Calu3 (cell line): ENCODE data around the gene CEP295NL. TPM values are rescaled to one million over a fixed set of nuclear protein-coding genes. Genes with fewer than 3 reads are reported as not detected.

Experiments
- BruUV-seq: library from RNA; stranded (reverse); fragments of 400-500 nt; replicated peaks from 2 replicates; lab custom pipeline; 2021; lab: Mats Ljungman, UMichigan
- CTCF ChIA-PET: fragments of 300-600 bp; sonication (Branson Sonifier 250); formaldehyde crosslinking; loops from one replicate; lab custom pipeline; 2022; ENCODE audit warnings: antibody characterized with exemption; lab: Charles Lee
- DNase-seq: peaks from one replicate; pipeline ENCODE4 v3.0.0; 2022
- H3K27ac Mint-ChIP-seq: one replicate; pipeline ENCODE4 v1.8.0; 2022; ENCODE audit warnings: mixed read lengths; ENCODE audit not compliant: unreplicated experiment
- H3K27me3 Mint-ChIP-seq: one replicate; pipeline ENCODE4 v1.8.0; 2022; ENCODE audit warnings: mixed read lengths; ENCODE audit not compliant: unreplicated experiment
- H3K36me3 Mint-ChIP-seq: one replicate; pipeline ENCODE4 v1.8.0; 2022; ENCODE audit warnings: mild to moderate bottlenecking, moderate library complexity, mixed read lengths; ENCODE audit not compliant: insufficient read depth, unreplicated experiment
- H3K4me1 Mint-ChIP-seq: one replicate; pipeline ENCODE4 v1.8.0; 2022; ENCODE audit warnings: mild to moderate bottlenecking, low read depth, mixed read lengths; ENCODE audit not compliant: unreplicated experiment
- H3K4me3 Mint-ChIP-seq: one replicate; pipeline ENCODE4 v1.8.0; 2022; ENCODE audit warnings: mild to moderate bottlenecking, low read depth, moderate library complexity, mixed read lengths; ENCODE audit not compliant: unreplicated experiment
- H3K9me3 Mint-ChIP-seq: one replicate; pipeline ENCODE4 v1.8.0; 2022; ENCODE audit warnings: low read depth, mixed read lengths; ENCODE audit not compliant: unreplicated experiment
- CTCF ChIP-seq: fragments of 200-600 bp; IDR thresholded peaks from one replicate; pipeline ENCODE4 v1.8.0; 2022; ENCODE audit warnings: antibody characterized with exemption; ENCODE audit not compliant: unreplicated experiment
- intact Hi-C: fragments of 100-400 bp; cut with micrococcal nuclease; formaldehyde crosslinking; loops from one replicate; pipeline ENCODE4 v1.10.0; 2022; ENCODE audit not compliant: unreplicated experiment
- total RNA-seq: library from RNA; stranded (reverse); gene quantifications from 2 replicates; pipeline ENCODE4 v1.2.3, GENCODE V29; 2022

The CEP295NL gene
- total RNA-seq, 1 experiment from 2014 or later, result 4.6 TPM

GRCh38 chr17:78900816-78901215 lies 2.2 kb downstream of the CEP295NL start:
- BruUV-seq, result no TSS peak
- CTCF ChIA-PET, result interaction anchor here (0.7 kb wide), 1 partner anchor 8 kb away, joined by 3 read pairs; no protein-coding TSS in a partner anchor
- Mint-ChIP-seq H3K27me3 (no peaks in the 10 kb centered on the region), H3K36me3 (peaks cover 32% of the 10 kb centered on the region), H3K27ac (no peak overlapping the region), H3K4me1 (peaks cover 44% of the 10 kb centered on the region), H3K9me3 (no peaks in the 10 kb centered on the region), H3K4me3 (no peak overlapping the region)
- intact Hi-C loops, result no loop called here
- TF ChIP-seq CTCF, result no peak
- DNase-seq, result no peak

GRCh38 chr17:78899361-78900260 lies 3.4 kb downstream of the CEP295NL start:
- H3K36me3 Mint-ChIP-seq, result peaks cover 32% of the 10 kb centered on the region
- no peaks in the 10 kb centered on the region for H3K9me3 Mint-ChIP-seq
- H3K4me3 Mint-ChIP-seq, result peak overlapping the region; percentile 14
- BruUV-seq, result no TSS peak
- intact Hi-C loops, result no loop called here
- peaks cover 44% of the 10 kb centered on the region for H3K4me1 Mint-ChIP-seq
- peak overlapping the region; percentile 47 for H3K27ac Mint-ChIP-seq
- DNase-seq, result peak; percentile 69
- TF ChIP-seq CTCF, result no peak
- CTCF ChIA-PET, result interaction anchor here (0.8 to 1.6 kb wide), 3 partner anchors 14 to 33 kb away, joined by 3 to 8 read pairs (median 4); no protein-coding TSS in a partner anchor
- no peaks in the 10 kb centered on the region for H3K27me3 Mint-ChIP-seq

- no peaks in the 10 kb centered on the region for H3K27me3 Mint-ChIP-seq
- no peak for TF ChIP-seq CTCF
- H3K4me3 Mint-ChIP-seq, result peak overlapping the region; percentile 14
- H3K4me1 Mint-ChIP-seq, result peaks cover 44% of the 10 kb centered on the region
- CTCF ChIA-PET, result interaction anchor here (0.8 to 1.6 kb wide), 3 partner anchors 15 to 33 kb away, joined by 3 to 8 read pairs (median 4); no protein-coding TSS in a partner anchor
- no TSS peak for BruUV-seq
- intact Hi-C loops, result no loop called here
- DNase-seq, result no peak
- H3K36me3 Mint-ChIP-seq, result peaks cover 32% of the 10 kb centered on the region
- H3K9me3 Mint-ChIP-seq, result no peaks in the 10 kb centered on the region
- H3K27ac Mint-ChIP-seq, result peak overlapping the region; percentile 47
These were observed 4.1 kb downstream of the CEP295NL start for GRCh38 chr17:78898947-78899346.

- H3K36me3 Mint-ChIP-seq, result peaks cover 38% of the 10 kb centered on the region
These were observed 4.7 kb downstream of the CEP295NL start for GRCh38 chr17:78898075-78898836.

More at GRCh38 chr17:78898075-78898836, 4.7 kb downstream of the CEP295NL start:
- Mint-ChIP-seq H3K4me3 (no peak overlapping the region), H3K4me1 (peaks cover 41% of the 10 kb centered on the region), H3K27me3 (no peaks in the 10 kb centered on the region), H3K27ac (no peak overlapping the region), H3K9me3 (no peaks in the 10 kb centered on the region)
- no peak for DNase-seq
- CTCF ChIA-PET, result interaction anchor here (1.2 to 1.6 kb wide), 2 partner anchors 14 to 32 kb away, joined by 3 to 8 read pairs; no protein-coding TSS in a partner anchor
- BruUV-seq, result no TSS peak
- no peak for TF ChIP-seq CTCF
- intact Hi-C loops, result no loop called here
